LoVo (cell line): ENCODE results near the gene NFIA.

Experiments used
- DNase-seq: peaks from one replicate; pipeline ENCODE4 v3.0.0-alpha.2; 2016; ENCODE audit warnings: low spot score

NFIA gene

GRCh38 chr1:61434276-61434675, 351.9 kb downstream of the NFIA start:
- peak; percentile 20 for DNase-seq

- DNase-seq, result no peak
Observed at GRCh38 chr1:61435226-61435625, 352.9 kb downstream of the NFIA start.

- no peak for DNase-seq
Observed at GRCh38 chr1:61436016-61436415, 353.7 kb downstream of the NFIA start.

GRCh38 chr1:61436491-61437120, 354.2 kb downstream of the NFIA start:
- DNase-seq, result no peak

GRCh38 chr1:61439234-61439633, 356.9 kb downstream of the NFIA start:
- no peak for DNase-seq

GRCh38 chr1:61441723-61442262, 359.4 kb downstream of the NFIA start:
- no peak for DNase-seq

GRCh38 chr1:61442544-61442943, 360.2 kb downstream of the NFIA start:
- DNase-seq, result no peak

GRCh38 chr1:61444288-61444687, 361.9 kb downstream of the NFIA start:
- no peak for DNase-seq

- no peak for DNase-seq
Observed at GRCh38 chr1:61445269-61445825, 363.0 kb downstream of the NFIA start.

- peak; percentile 56 for DNase-seq
Observed at GRCh38 chr1:61446531-61446991, 364.2 kb downstream of the NFIA start.

GRCh38 chr1:61447106-61447967, 365.0 kb downstream of the NFIA start:
- DNase-seq, result no peak

- DNase-seq, result no peak
Observed at GRCh38 chr1:61447968-61448430, 365.6 kb downstream of the NFIA start.

GRCh38 chr1:61448914-61449313, 366.6 kb downstream of the NFIA start:
- no peak for DNase-seq

- DNase-seq, result no peak
Observed at GRCh38 chr1:61449410-61449809, 367.0 kb downstream of the NFIA start.

- peak; percentile 75 for DNase-seq
Observed at GRCh38 chr1:61450454-61450853, 368.1 kb downstream of the NFIA start.

- DNase-seq, result no peak
Observed at GRCh38 chr1:61450872-61451571, 368.7 kb downstream of the NFIA start.

- no peak for DNase-seq
Observed at GRCh38 chr1:61451572-61451968, 369.2 kb downstream of the NFIA start.

GRCh38 chr1:61452176-61453035, 370.0 kb downstream of the NFIA start:
- DNase-seq, result no peak

- peak; percentile 69 for DNase-seq
Observed at GRCh38 chr1:61453111-61453961, 371.0 kb downstream of the NFIA start.

- DNase-seq, result no peak
Observed at GRCh38 chr1:61455400-61455799, 373.0 kb downstream of the NFIA start.
